Activated CD4-positive, CD25-positive, alpha-beta regulatory T cell treated with anti-CD3 and anti-CD28 coated beads, Interleukin-2, amount 50 U/mL, for 16 hours (primary cell): ENCODE results near the gene EFNB1.

Source experiments
- DNase-seq: peaks from one replicate; pipeline ENCODE4 v3.0.0-alpha.2; 2020; ENCODE audit warnings: low read depth, low spot score

Gene EFNB1

DNA sequence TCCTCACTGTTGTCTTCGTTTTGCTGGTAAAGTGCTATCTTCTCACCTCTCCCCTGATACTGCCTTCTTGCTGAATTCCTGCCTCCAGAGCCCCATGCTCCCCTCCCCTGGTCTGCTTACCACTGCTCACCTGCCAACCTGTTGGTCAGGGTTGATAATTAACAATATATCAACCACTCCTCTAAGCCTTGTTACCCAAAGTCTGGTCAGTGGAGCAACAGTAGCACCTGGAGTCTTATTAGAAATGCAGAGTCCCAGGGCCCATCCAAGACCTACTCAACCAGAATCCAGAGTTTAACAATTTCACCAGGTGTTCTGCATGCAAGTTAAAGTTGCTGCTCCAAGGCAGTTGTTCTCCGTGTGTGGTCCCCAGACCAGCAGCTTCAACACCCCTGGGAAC is 55.0 kb downstream of the EFNB1 start:
- DNase-seq: no peak

DNA sequence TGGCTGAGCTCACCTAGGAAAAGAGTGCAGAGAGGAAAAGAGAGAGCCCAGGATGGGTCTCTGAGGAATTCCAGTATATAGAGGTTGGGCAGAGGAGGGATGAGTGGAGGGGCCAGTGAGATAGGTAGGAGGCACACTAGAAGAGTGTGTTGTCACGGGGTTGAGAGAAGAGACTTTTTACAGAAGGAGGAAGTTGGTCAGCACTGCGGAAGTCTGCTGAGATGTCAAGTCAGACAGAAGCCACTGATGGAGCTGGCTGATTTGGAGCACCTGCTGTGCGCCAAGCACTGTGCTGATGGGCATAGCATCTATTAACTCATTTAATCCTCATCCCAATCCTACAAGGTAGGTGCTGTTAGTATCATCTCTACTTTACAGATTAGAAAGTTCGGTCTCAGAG is 60.4 kb downstream of the EFNB1 start:
- no peak for DNase-seq
